OCI-LY1 (cell line): ENCODE measurements around the gene CMTM8.

Experiments
- EZH2 ChIP-seq: fragments of 200-600 bp; sonication (generic), shearing (Covaris generic); IDR thresholded peaks from 2 replicates; pipeline ENCODE4 v1.8.0; 2017; ENCODE audit warnings: borderline replicate concordance, mixed run types, mild to moderate bottlenecking, antibody characterized with exemption, low read length, moderate library complexity, mixed read lengths
- TF ChIP-seq, protein P1 (sequence below): fragments of 200-600 bp; sonication (generic), shearing (Covaris generic); IDR thresholded peaks from 2 replicates; pipeline ENCODE4 v1.5.1; 2017; ENCODE audit warnings: mild to moderate bottlenecking, antibody characterized with exemption, low read length, moderate library complexity, mixed read lengths

DNA sequence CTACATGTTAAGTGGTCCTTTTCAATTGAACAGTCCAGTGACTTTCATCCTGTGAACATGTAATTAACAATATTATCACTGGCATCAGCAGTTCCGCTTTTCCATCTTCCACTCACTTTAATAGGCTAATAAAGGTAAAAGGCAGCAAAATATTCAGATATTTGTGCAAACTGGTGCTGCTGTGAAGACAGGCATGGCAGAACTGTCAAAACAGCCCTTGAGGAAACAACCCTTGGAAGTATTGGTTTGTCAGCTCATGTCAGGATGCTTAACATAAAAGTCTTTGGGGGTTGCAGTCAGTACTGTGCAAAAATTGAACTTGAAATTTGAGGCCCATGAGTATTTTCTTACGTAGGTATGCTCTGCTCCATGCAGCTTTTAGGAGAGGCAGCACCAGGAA, 81.1 kb downstream of the CMTM8 start:
- TF ChIP-seq, protein P1, sequence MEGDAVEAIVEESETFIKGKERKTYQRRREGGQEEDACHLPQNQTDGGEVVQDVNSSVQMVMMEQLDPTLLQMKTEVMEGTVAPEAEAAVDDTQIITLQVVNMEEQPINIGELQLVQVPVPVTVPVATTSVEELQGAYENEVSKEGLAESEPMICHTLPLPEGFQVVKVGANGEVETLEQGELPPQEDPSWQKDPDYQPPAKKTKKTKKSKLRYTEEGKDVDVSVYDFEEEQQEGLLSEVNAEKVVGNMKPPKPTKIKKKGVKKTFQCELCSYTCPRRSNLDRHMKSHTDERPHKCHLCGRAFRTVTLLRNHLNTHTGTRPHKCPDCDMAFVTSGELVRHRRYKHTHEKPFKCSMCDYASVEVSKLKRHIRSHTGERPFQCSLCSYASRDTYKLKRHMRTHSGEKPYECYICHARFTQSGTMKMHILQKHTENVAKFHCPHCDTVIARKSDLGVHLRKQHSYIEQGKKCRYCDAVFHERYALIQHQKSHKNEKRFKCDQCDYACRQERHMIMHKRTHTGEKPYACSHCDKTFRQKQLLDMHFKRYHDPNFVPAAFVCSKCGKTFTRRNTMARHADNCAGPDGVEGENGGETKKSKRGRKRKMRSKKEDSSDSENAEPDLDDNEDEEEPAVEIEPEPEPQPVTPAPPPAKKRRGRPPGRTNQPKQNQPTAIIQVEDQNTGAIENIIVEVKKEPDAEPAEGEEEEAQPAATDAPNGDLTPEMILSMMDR = no peak
- TF ChIP-seq EZH2 = no peak
